Stimulated activated CD8-positive, alpha-beta memory T cell treated with anti-CD3 and anti-CD28 coated beads, Interleukin-2, amount 100 ng/mL, for 1 hour (primary cell): ENCODE measurements around the gene HOXA6.

Experiments used
- DNase-seq, 2 donors: peaks; one replicate each; pipeline ENCODE4 v3.0.0-alpha.2; 2020; ENCODE audit warnings: low read depth in 2 of 2

The HOXA6 gene

DNA sequence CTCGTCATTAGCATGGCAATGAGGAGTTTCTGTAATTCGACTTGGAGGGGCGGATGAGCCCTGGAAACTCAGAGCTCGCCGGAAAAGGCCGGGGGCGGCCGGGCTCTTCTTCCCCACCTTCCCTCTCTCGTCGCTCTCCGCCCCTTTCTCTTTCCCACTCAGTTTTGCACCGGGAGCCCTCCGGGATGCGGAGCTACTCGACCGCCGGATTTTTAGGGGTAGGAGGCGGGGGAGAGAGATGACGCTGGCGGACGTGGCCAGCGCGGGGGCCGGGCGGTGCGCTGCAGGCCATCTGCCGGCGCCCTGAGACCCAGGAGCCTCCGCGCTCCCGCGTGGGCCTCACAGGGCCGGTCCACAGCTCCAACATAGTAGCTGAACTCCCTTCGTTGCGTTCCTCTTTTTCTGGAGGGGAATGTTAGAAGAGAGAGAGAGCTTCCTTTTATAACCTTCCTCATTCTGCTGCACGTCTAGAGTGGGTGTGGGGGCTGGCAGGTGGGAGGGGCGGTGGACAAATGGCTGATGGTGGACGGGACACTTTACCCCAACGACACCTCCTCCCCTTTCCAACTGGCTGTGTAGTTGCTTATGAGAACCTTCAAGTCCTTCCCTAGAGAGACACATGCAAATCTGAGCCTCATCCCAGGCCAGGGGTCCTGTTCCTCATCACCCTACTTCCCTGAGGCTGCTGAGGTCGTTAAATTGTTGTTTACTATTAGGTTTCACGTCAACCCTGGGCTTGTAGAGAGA is 50.6 kb downstream of the HOXA6 start:
- no peak for DNase-seq

- peak; percentile 45 to 56 for DNase-seq
Measured at GRCh38 chr7:27095897-27096767, 51.4 kb downstream of the HOXA6 start, which contains the start of gene HOXA1. HOXA1 (minus strand) TSS chr7:27096000; CDS start chr7:27095912, 88 bp downstream.
